ENCODE measurements around the gene CCDC110. TPM values are rescaled to one million over a fixed set of nuclear protein-coding genes. Genes with fewer than 3 reads are reported as not detected.

Gene CCDC110
- total RNA-seq, 1 donor from 2014 or later = 0.67 TPM

- Mint-ChIP-seq H3K27ac (ENCODE audit: unreplicated experiment) (peak overlapping the region; percentile 69), H3K9me3 (ENCODE audit: unreplicated experiment) (no peaks in the 10 kb centered on the region), H3K27me3 (ENCODE audit: unreplicated experiment) (peaks cover 2% of the 10 kb centered on the region), H3K36me3 (ENCODE audit: low read depth, unreplicated experiment) (peaks cover 17% of the 10 kb centered on the region), H3K4me1 (ENCODE audit: unreplicated experiment) (peaks cover 5% of the 10 kb centered on the region), H3K4me3 (ENCODE audit: unreplicated experiment) (no peak overlapping the region)
- no peak for TF ChIP-seq CTCF (IDR thresholded peaks at IDR 0.05; ENCODE audit: unreplicated experiment)
- DNase-seq (ENCODE audit: low spot score) = no peak
Measured at GRCh38 chr4:185412412-185412811, 59.1 kb downstream of the CCDC110 start.

- Mint-ChIP-seq H3K27me3 (ENCODE audit: unreplicated experiment) (peaks cover 2% of the 10 kb centered on the region), H3K36me3 (ENCODE audit: low read depth, unreplicated experiment) (peaks cover 17% of the 10 kb centered on the region), H3K27ac (ENCODE audit: unreplicated experiment) (no peak overlapping the region), H3K4me1 (ENCODE audit: unreplicated experiment) (peaks cover 5% of the 10 kb centered on the region), H3K9me3 (ENCODE audit: unreplicated experiment) (no peaks in the 10 kb centered on the region), H3K4me3 (ENCODE audit: unreplicated experiment) (no peak overlapping the region)
- DNase-seq (ENCODE audit: low spot score) = no peak
- no peak for TF ChIP-seq CTCF (IDR thresholded peaks at IDR 0.05; ENCODE audit: unreplicated experiment)
Measured at GRCh38 chr4:185411849-185412248, 59.7 kb downstream of the CCDC110 start.

GRCh38 chr4:185408432-185408831, 63.1 kb downstream of the CCDC110 start:
- no peak for TF ChIP-seq CTCF (IDR thresholded peaks at IDR 0.05; ENCODE audit: unreplicated experiment)
- Mint-ChIP-seq H3K27me3 (ENCODE audit: unreplicated experiment) (peaks cover 2% of the 10 kb centered on the region), H3K4me3 (ENCODE audit: unreplicated experiment) (no peak overlapping the region), H3K36me3 (ENCODE audit: low read depth, unreplicated experiment) (peaks cover 24% of the 10 kb centered on the region), H3K27ac (ENCODE audit: unreplicated experiment) (no peak overlapping the region), H3K9me3 (ENCODE audit: unreplicated experiment) (no peaks in the 10 kb centered on the region), H3K4me1 (ENCODE audit: unreplicated experiment) (peaks cover 5% of the 10 kb centered on the region)
- no peak for DNase-seq (ENCODE audit: low spot score)

- Mint-ChIP-seq H3K27ac (ENCODE audit: unreplicated experiment) (no peak overlapping the region), H3K9me3 (ENCODE audit: unreplicated experiment) (no peaks in the 10 kb centered on the region), H3K36me3 (ENCODE audit: low read depth, unreplicated experiment) (peaks cover 29% of the 10 kb centered on the region), H3K27me3 (ENCODE audit: unreplicated experiment) (peaks cover 2% of the 10 kb centered on the region), H3K4me3 (ENCODE audit: unreplicated experiment) (no peak overlapping the region), H3K4me1 (ENCODE audit: unreplicated experiment) (no peaks in the 10 kb centered on the region)
- no peak for TF ChIP-seq CTCF (IDR thresholded peaks at IDR 0.05; ENCODE audit: unreplicated experiment)
- DNase-seq (ENCODE audit: low spot score) = no peak
Measured at GRCh38 chr4:185405296-185405999, 66.1 kb downstream of the CCDC110 start.

- H3K4me1 Mint-ChIP-seq (ENCODE audit: unreplicated experiment) = no peaks in the 10 kb centered on the region
- no peak for DNase-seq (ENCODE audit: low spot score)
- peaks cover 2% of the 10 kb centered on the region for H3K27me3 Mint-ChIP-seq (ENCODE audit: unreplicated experiment)
- H3K4me3 Mint-ChIP-seq (ENCODE audit: unreplicated experiment) = no peak overlapping the region
- TF ChIP-seq CTCF (IDR thresholded peaks at IDR 0.05; ENCODE audit: unreplicated experiment) = no peak
- no peak overlapping the region for H3K27ac Mint-ChIP-seq (ENCODE audit: unreplicated experiment)
- H3K36me3 Mint-ChIP-seq (ENCODE audit: low read depth, unreplicated experiment) = peaks cover 26% of the 10 kb centered on the region
- no peaks in the 10 kb centered on the region for H3K9me3 Mint-ChIP-seq (ENCODE audit: unreplicated experiment)
Measured at GRCh38 chr4:185404031-185404430, 67.5 kb downstream of the CCDC110 start.

Data from endothelial cell (in vitro differentiated cells).